HepG2 (cell line): ENCODE measurements around the gene SCARB2. TPM values are rescaled to one million over a fixed set of nuclear protein-coding genes. Genes with fewer than 3 reads are reported as not detected.

ENCODE experiments used
- ATAC-seq: fragments of 200-7000 bp; cut with Tn5 transposase; 3 replicates; pipeline ENCODE4 v1.9.1; 2020; ENCODE audit warnings: mild to moderate bottlenecking, moderate library complexity
- BruUV-seq: library from RNA; stranded (reverse); fragments of 400-500 nt; replicated peaks from 2 replicates; lab custom pipeline; 2021; lab: Mats Ljungman, UMichigan
- CTCF ChIA-PET: fragments of 300-600 bp; formaldehyde crosslinking; extraction: SDS; loops from one replicate; lab custom pipeline; 2021; ENCODE audit warnings: low total read pairs, inconsistent platforms, low intra/inter-chr PET ratio; lab: Yijun Ruan, JAX
- POLR2A ChIA-PET: fragments of 350-600 bp; sonication (Branson Sonifier 250); formaldehyde crosslinking; loops from one replicate; lab custom pipeline; 2020; ENCODE audit warnings: antibody characterized with exemption, inconsistent platforms; lab: Yijun Ruan, JAX
- DNase-seq: peaks from one replicate; pipeline ENCODE4 v3.0.0-alpha.2; 2015; ENCODE audit warnings: low spot score
- FAIRE-seq: peaks from 3 replicates; lab custom pipeline; 2011; peaks lifted over from hg19 to GRCh38; lab: Jason Lieb, UNC
- H2AFZ ChIP-seq: one replicate; pipeline ENCODE4 v1.6.1; 2011; ENCODE audit warnings: low read length, inconsistent platforms
- H3K27ac ChIP-seq: fragments of 300-600 bp; 3 replicates; pipeline ENCODE4 v1.8.0; 2011; ENCODE audit warnings: mixed run types, mild to moderate bottlenecking, mixed read lengths, low read length, inconsistent platforms; ENCODE audit not compliant: insufficient read depth; ENCODE audit errors: extremely low read length
- H3K27me3 ChIP-seq, 2 experiments: fragments of 200-600 bp in 1 of 2; 2 replicates in 1 of 2; 3 replicates in 1 of 2; pipeline versions ENCODE4 v1.6.0 to v1.8.0; 2011; ENCODE audit warnings: low read length in 2 of 2, mild to moderate bottlenecking in 2 of 2, moderate library complexity in 2 of 2, inconsistent platforms in 1 of 2; ENCODE audit not compliant: insufficient read depth in 2 of 2, control insufficient read depth in 1 of 2
- H3K36me3 ChIP-seq, 2 experiments: fragments of 200-600 bp in 1 of 2; replicated peaks in 1 of 2; 2 replicates in 1 of 2; 3 replicates in 1 of 2; pipeline versions ENCODE4 v1.5.1 to v1.8.0; 2011; ENCODE audit warnings: low read length in 2 of 2, inconsistent platforms in 1 of 2; ENCODE audit not compliant: insufficient read depth in 2 of 2, control insufficient read depth in 1 of 2
- H3K4me1 ChIP-seq: 2 replicates; pipeline ENCODE4 v1.5.1; 2012; ENCODE audit warnings: low read length, inconsistent platforms; ENCODE audit not compliant: insufficient read depth
- H3K4me2 ChIP-seq: 2 replicates; pipeline ENCODE4 v1.6.0; 2011; ENCODE audit warnings: low read depth, low read length, inconsistent platforms
- H3K4me3 ChIP-seq, 3 experiments: fragments of 200-600 bp in 1 of 3; sonication (generic), shearing (Covaris generic) in 1 of 3; replicated peaks in 1 of 3; 2 replicates each; pipeline ENCODE4 v1.5.1; 2011 to 2016; ENCODE audit warnings: low read length in 3 of 3, inconsistent platforms in 2 of 3, low read depth in 2 of 3, mild to moderate bottlenecking in 2 of 3, control low read depth in 1 of 3, mixed read lengths in 1 of 3; ENCODE audit not compliant: insufficient read depth in 1 of 3
- H3K79me2 ChIP-seq: one replicate; pipeline ENCODE4 v1.6.1; 2011; ENCODE audit warnings: low read length, inconsistent platforms; ENCODE audit not compliant: insufficient read depth
- H3K9ac ChIP-seq: 2 replicates; pipeline ENCODE4 v1.6.0; 2011; ENCODE audit warnings: mild to moderate bottlenecking, low read depth, low read length, inconsistent platforms; ENCODE audit not compliant: insufficient read depth
- H3K9me3 ChIP-seq: 2 replicates; pipeline ENCODE4 v1.5.1; 2012; ENCODE audit warnings: mild to moderate bottlenecking, low read length
- H4K20me1 ChIP-seq: 2 replicates; pipeline ENCODE4 v1.6.0; 2011; ENCODE audit warnings: inconsistent platforms, mild to moderate bottlenecking, low read length, moderate library complexity; ENCODE audit not compliant: insufficient read depth
- ATF7 ChIP-seq, 2 experiments: fragments of 450-650 bp in 1 of 2; sonication (generic) in 1 of 2; formaldehyde crosslinking in 1 of 2; IDR thresholded peaks; 2 replicates each; pipeline versions ENCODE4 v1.4.0 to v1.6.1; 2016 to 2020; ENCODE audit warnings: antibody characterized with exemption in 1 of 2, mild to moderate bottlenecking in 1 of 2, missing genetic modification reagents in 1 of 2
- ATRX ChIP-seq: sonication (generic); formaldehyde crosslinking; IDR thresholded peaks from 2 replicates; pipeline ENCODE4 v1.4.0; 2020; ENCODE audit warnings: missing genetic modification reagents, borderline replicate concordance
- DNMT3B ChIP-seq: conservative IDR thresholded peaks from 2 replicates; pipeline ENCODE4 v1.6.1; 2016; ENCODE audit warnings: missing biosample characterization, control low read depth
- FUBP1 ChIP-seq: sonication (generic); formaldehyde crosslinking; IDR thresholded peaks from 2 replicates; pipeline ENCODE4 v1.5.1; 2020; ENCODE audit warnings: missing genetic modification reagents, mild to moderate bottlenecking, borderline replicate concordance
- HDAC2 ChIP-seq: sonication (generic); formaldehyde crosslinking; IDR thresholded peaks from 2 replicates; pipeline ENCODE4 v1.4.0; 2020; ENCODE audit warnings: missing genetic modification reagents
- HOXA7 ChIP-seq: sonication (generic); formaldehyde crosslinking; IDR thresholded peaks from 2 replicates; pipeline ENCODE4 v1.8.1; 2022; ENCODE audit warnings: mild to moderate bottlenecking, missing genetic modification reagents, moderate library complexity
- IKZF4 ChIP-seq: sonication (generic); formaldehyde crosslinking; IDR thresholded peaks from 2 replicates; pipeline ENCODE4 v1.5.1; 2020; ENCODE audit warnings: borderline replicate concordance, mild to moderate bottlenecking, low read depth, missing genetic modification reagents; ENCODE audit errors: not compliant biosample characterization
- KAT8 ChIP-seq: IDR thresholded peaks from 2 replicates; pipeline ENCODE4 v1.6.1; 2016; ENCODE audit warnings: missing genetic modification reagents, missing compliant biosample characterization
- NFKB2 ChIP-seq: sonication (generic); formaldehyde crosslinking; IDR thresholded peaks from 2 replicates; pipeline ENCODE4 v1.4.0; 2020; ENCODE audit warnings: missing genetic modification reagents, borderline replicate concordance
- SALL2 ChIP-seq: sonication (generic); formaldehyde crosslinking; IDR thresholded peaks from 2 replicates; pipeline ENCODE4 v1.8.1; 2023; ENCODE audit warnings: mild to moderate bottlenecking, missing genetic modification reagents, inconsistent platforms
- ZBTB37 ChIP-seq: sonication (generic); formaldehyde crosslinking; IDR thresholded peaks from 2 replicates; pipeline ENCODE4 v1.4.0; 2020; ENCODE audit warnings: mild to moderate bottlenecking, missing genetic modification reagents
- ZMAT3 ChIP-seq: sonication (generic); formaldehyde crosslinking; conservative IDR thresholded peaks from 2 replicates; pipeline ENCODE4 v1.7.0; 2021; ENCODE audit warnings: missing genetic modification reagents
- ZNF234 ChIP-seq: sonication (generic); formaldehyde crosslinking; conservative IDR thresholded peaks from 2 replicates; pipeline ENCODE4 v1.5.1; 2020; ENCODE audit warnings: mild to moderate bottlenecking, missing genetic modification reagents
- ZNF34 ChIP-seq: sonication (generic); formaldehyde crosslinking; IDR thresholded peaks from 2 replicates; pipeline ENCODE4 v1.4.0; 2020; ENCODE audit warnings: mild to moderate bottlenecking, missing genetic modification reagents, borderline replicate concordance
- ZNF598 ChIP-seq: sonication (generic); formaldehyde crosslinking; IDR thresholded peaks from 2 replicates; pipeline ENCODE4 v1.5.1; 2020; ENCODE audit warnings: mild to moderate bottlenecking, missing genetic modification reagents, borderline replicate concordance
- ZNF609 ChIP-seq: sonication (generic); formaldehyde crosslinking; IDR thresholded peaks from 2 replicates; pipeline ENCODE4 v1.4.0; 2020; ENCODE audit warnings: mild to moderate bottlenecking, missing genetic modification reagents, borderline replicate concordance
- in situ Hi-C: cut with HindIII; loops from 2 replicates; pipeline ENCODE4 v1.10.0; 2017; ENCODE audit warnings: low pct_unique_long_range_greater_than_20kb; ENCODE audit not compliant: extremely low pct_ligation_motif_present
- intact Hi-C: fragments of 100-400 bp; cut with micrococcal nuclease; formaldehyde crosslinking; loops from one replicate; pipeline ENCODE4 v1.10.0; 2022; ENCODE audit not compliant: unreplicated experiment
- polyA plus RNA-seq, 8 experiments: library from polyadenylated mRNA; depleted of rRNA in 3 of 8; stranded (reverse) in 7 of 8; unstranded in 1 of 8; fragments of >200 nt; fragmentation: Illumina TruSeq in 4 of 8; extraction: Trizol in 4 of 8; gene quantifications; 2 replicates each; pipeline versions ENCODE4 v1.2.1 to v1.2.3, GENCODE V29; 2011 to 2016; ENCODE audit warnings: low read depth in 4 of 8, missing spikeins in 1 of 8, mixed read lengths in 1 of 8; ENCODE audit not compliant: insufficient read depth in 1 of 8
- total RNA-seq, 5 experiments: library from RNA; depleted of rRNA; stranded (reverse); fragments of >200 nt; fragmentation: Illumina TruSeq; extraction: Trizol; gene quantifications; 2 replicates each; pipeline ENCODE4 v1.2.3, GENCODE V29; 2016; ENCODE audit warnings: low read depth in 1 of 5

SCARB2 gene
- total and polyA plus RNA-seq, 2 of the 13 experiments (the other 11 are each of a cell fraction or from before 2014, with no cell fraction given) = 40.6 to 43.4 TPM

DNA sequence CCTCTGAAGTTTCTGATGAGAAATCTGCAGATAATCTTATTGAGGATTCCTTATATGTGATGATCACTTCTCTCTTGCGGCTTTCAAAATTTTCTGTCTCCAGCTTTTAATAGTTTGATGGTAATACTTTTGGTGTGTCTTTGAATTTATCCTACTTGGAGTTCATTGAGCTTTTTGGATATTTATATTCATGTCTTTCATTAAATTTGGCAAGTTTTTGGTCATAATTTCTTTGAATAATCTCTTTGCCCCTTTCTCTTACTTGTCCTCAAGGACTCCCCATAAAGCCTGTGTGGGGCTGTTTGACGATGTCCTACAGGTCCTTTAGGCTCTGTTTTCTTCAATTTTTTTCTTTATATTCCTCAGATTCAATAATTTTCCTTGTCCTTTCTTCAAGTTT is 26.6 kb upstream of the SCARB2 start (continued):
- no peak for TF ChIP-seq ZNF234 (CRISPR knock-in tag)

- H3K4me2 ChIP-seq = no peak overlapping the region
- ATAC-seq (no peak), FAIRE-seq (no peak)
- H4K20me1 ChIP-seq = no peaks in the 10 kb centered on the region
- peaks cover 12% of the 10 kb centered on the region for H3K4me1 ChIP-seq
- no peak overlapping the region for H3K27ac ChIP-seq
- H3K4me3 ChIP-seq = no peak overlapping the region
- no peaks in the 10 kb centered on the region for H3K36me3 ChIP-seq
- CTCF ChIA-PET = no interaction called here
- no TSS peak for BruUV-seq
- H3K9ac ChIP-seq = no peak overlapping the region
- no peak for TF ChIP-seq ZMAT3
- no peak for TF ChIP-seq ZNF609 (CRISPR knock-in tag)
- TF ChIP-seq ATF7 (IDR thresholded peaks at IDR 0.05) = no peak
- TF ChIP-seq ATF7 (CRISPR knock-in tag; IDR thresholded peaks at IDR 0.05) = no peak
- TF ChIP-seq HOXA7 (CRISPR knock-in tag) = no peak
- TF ChIP-seq IKZF4 = no peak
- no peak for TF ChIP-seq DNMT3B (CRISPR knock-in tag)
- TF ChIP-seq FUBP1 (CRISPR knock-in tag) = no peak
- no peak for TF ChIP-seq ZNF598 (CRISPR knock-in tag)
- TF ChIP-seq ZBTB37 = no peak
- no peak for TF ChIP-seq HDAC2 (CRISPR knock-in tag)
- TF ChIP-seq KAT8 = no peak
- no peak for TF ChIP-seq ZNF34 (CRISPR knock-in tag)
- no peak for TF ChIP-seq SALL2 (CRISPR knock-in tag)
- TF ChIP-seq NFKB2 = no peak
- TF ChIP-seq ATRX (CRISPR knock-in tag) = no peak
- TF ChIP-seq, all 625 proteins: peak for 0
- intact Hi-C loops (no loop called here), in situ Hi-C loops (no loop called here)
- H3K9me3 ChIP-seq = no peaks in the 10 kb centered on the region
- H3K79me2 ChIP-seq = no peaks in the 10 kb centered on the region
- no peak for DNase-seq
- POLR2A ChIA-PET = no interaction called here
- H3K27me3 ChIP-seq = no peaks in the 10 kb centered on the region
- no peak overlapping the region for H2AFZ ChIP-seq
These were observed 25.1 kb upstream of the SCARB2 start for GRCh38 chr4:76238701-76239100.
